ENCODE results near the gene NTSR2.

NTSR2 gene

DNA sequence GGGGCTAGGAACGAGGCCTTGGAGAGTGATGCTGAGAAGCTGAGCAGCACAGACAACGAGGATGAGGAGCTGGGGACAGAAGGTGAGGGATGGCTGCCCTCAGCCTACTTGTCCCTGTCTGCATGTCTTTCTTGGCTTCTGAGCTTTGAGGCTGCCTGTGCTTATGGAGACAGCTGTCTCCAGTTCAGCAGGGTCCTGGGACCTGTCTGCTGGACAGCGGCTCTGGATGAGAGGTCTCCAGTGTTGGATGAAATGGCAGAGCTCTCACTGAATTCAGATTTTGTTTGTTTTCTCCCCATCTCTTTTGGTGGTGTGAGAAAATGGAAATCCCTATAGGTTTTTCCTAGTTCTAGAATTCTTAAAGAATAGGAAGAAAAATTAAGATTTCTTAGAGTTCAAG lies 54.8 kb downstream of the NTSR2 start:
- H3K4me3 ChIP-seq (ENCODE audit: low read depth, low read length): no peak overlapping the region
- ChIA-PET POLR2A (no interaction called here), CTCF (no interaction called here)
- DNase-seq (ENCODE audit: low read depth, low spot score): no peak
- TF ChIP-seq, protein P1, sequence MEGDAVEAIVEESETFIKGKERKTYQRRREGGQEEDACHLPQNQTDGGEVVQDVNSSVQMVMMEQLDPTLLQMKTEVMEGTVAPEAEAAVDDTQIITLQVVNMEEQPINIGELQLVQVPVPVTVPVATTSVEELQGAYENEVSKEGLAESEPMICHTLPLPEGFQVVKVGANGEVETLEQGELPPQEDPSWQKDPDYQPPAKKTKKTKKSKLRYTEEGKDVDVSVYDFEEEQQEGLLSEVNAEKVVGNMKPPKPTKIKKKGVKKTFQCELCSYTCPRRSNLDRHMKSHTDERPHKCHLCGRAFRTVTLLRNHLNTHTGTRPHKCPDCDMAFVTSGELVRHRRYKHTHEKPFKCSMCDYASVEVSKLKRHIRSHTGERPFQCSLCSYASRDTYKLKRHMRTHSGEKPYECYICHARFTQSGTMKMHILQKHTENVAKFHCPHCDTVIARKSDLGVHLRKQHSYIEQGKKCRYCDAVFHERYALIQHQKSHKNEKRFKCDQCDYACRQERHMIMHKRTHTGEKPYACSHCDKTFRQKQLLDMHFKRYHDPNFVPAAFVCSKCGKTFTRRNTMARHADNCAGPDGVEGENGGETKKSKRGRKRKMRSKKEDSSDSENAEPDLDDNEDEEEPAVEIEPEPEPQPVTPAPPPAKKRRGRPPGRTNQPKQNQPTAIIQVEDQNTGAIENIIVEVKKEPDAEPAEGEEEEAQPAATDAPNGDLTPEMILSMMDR (IDR thresholded peaks at IDR 0.05; ENCODE audit: insufficient read depth, low read length, missing control alignments): no peak

DNA sequence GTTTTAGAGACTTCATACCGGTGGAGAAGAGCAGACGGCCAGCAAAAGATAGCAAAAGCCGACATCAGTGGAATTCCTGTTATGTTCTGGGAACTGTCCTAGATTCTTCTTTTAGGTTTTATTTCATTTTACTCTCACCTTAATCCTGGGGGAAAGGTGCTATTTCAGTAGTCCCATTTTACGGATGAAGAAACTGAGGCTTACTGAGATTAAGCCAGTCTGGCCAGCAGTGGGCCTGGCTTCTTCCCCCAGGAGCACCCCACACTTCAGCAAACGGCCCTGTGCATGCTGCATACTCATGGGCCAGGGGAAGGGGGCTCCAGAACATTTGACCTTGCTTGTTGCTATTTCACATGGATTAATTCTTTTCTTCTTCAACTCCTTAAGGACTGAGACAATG lies 56.7 kb downstream of the NTSR2 start:
- TF ChIP-seq, protein P1 (IDR thresholded peaks at IDR 0.05; ENCODE audit: insufficient read depth, low read length, missing control alignments): no peak
- CTCF ChIA-PET: no interaction called here

DNA sequence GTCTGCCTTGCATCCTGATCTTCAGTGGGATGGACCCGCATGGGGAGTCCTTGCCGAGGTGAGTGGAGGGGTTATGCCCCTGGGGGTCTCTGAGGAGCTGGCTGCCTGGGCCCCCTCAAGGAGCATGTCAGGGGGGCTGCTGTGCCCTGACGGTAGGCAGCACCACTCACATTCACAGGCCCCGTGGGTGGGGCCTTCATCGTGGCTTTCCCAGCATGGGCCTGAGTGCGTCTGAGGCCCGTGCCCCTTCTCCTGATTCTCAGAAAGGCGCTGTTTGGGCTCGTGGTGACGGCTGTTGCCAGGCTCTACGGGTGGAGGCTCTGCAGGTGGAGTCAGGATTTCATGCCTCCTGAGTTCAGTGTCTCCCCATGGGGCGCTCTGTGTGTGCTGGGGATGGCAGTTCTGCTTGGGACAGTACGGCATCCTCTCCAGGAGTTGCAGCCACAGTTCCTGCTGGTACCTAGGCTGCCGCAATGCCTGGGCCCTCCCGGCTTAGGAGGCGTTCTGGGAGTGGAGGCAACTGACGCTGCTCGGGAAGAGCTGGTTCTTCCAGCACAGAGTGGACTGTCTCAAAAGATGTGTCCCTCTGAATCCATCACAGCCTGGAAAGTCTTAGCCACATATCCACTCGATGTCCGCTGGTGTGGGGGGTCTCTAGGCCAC lies 57.3 kb downstream of the NTSR2 start:
- H3K4me3 ChIP-seq (ENCODE audit: low read depth, low read length): no peak overlapping the region
- no peak for DNase-seq (ENCODE audit: low read depth, low spot score)
- TF ChIP-seq, protein P1 (IDR thresholded peaks at IDR 0.05; ENCODE audit: insufficient read depth, low read length, missing control alignments): no peak
- ChIA-PET CTCF (interaction anchor here (1.2 kb wide), 1 partner anchor 28 kb away, joined by 4 read pairs; no protein-coding TSS in a partner anchor), POLR2A (no interaction called here)

More for the DNA sequence above, 56.7 kb downstream of the NTSR2 start:
- DNase-seq (ENCODE audit: low read depth, low spot score): no peak
- POLR2A ChIA-PET: no interaction called here
- H3K4me3 ChIP-seq (ENCODE audit: low read depth, low read length): no peak overlapping the region

DNA sequence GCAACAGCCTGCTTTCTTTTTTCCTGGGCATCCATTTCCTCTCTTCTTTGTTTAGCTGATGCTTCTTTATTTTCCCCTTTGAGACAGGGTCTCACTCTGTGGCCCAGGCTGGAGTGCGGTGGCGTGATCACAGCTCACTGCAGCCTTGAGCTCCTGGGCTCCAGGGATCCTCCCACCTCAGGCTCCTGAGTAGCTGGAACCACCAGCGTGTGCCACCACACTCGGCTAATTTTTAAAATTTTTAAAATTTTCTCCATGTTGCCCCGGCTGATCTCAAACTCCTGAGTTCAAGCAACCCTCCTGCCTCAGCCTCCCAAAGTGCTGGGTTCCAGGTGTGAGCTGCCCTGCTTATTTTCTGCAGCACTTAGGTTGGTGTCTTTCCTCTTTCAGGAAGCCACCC lies 58.7 kb downstream of the NTSR2 start:
- TF ChIP-seq, protein P1 (IDR thresholded peaks at IDR 0.05; ENCODE audit: insufficient read depth, low read length, missing control alignments): no peak
- POLR2A ChIA-PET: no interaction called here
- DNase-seq (ENCODE audit: low read depth, low spot score): no peak
- no peak overlapping the region for H3K4me3 ChIP-seq (ENCODE audit: low read depth, low read length)
- CTCF ChIA-PET: interaction anchor here (1.2 kb wide), 1 partner anchor 27 kb away, joined by 4 read pairs; no protein-coding TSS in a partner anchor

DNA sequence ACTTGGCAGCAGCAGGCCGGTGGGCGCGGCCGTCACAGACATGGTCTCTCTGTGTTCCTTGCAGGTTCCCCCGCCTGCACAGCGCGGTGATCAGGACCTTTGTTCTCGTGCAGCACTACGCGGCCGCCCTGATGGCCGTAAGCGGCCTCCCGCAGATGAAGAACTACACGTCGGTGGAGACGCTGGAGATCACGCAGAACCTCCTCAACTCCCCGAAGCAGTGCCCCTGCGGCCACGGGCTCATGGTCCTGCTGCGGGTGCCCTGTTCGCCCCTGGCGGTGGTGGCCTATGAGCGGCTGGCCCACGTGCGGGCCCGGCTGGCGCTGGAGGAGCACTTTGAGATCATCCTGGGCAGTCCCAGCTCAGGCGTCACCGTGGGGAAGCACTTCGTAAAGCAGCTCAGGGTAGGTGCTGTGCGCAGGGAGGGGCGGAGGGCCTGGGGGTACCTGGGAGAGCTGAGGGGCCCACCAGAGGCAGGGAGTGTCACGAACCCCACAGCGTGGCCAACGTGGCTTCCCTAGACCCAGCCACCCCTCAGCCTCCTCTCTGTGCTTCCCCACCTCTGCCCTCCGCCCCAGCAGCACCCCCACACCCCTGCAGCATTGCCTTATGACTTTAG lies 59.3 kb downstream of the NTSR2 start:
- TF ChIP-seq, protein P1 (IDR thresholded peaks at IDR 0.05; ENCODE audit: insufficient read depth, low read length, missing control alignments): no peak
- ChIA-PET CTCF (no interaction called here), POLR2A (no interaction called here)
- no peak for DNase-seq (ENCODE audit: low read depth, low spot score)
- no peak overlapping the region for H3K4me3 ChIP-seq (ENCODE audit: low read depth, low read length)

Measured in AG04449 (cell line).